OCI-LY1 (cell line): ENCODE measurements around the gene GALNT16.

Experiments
- EZH2 ChIP-seq: fragments of 200-600 bp; sonication (generic), shearing (Covaris generic); IDR thresholded peaks from 2 replicates; pipeline ENCODE4 v1.8.0; 2017; ENCODE audit warnings: borderline replicate concordance, mixed run types, mild to moderate bottlenecking, antibody characterized with exemption, low read length, moderate library complexity, mixed read lengths
- TF ChIP-seq, protein P1 (sequence below): fragments of 200-600 bp; sonication (generic), shearing (Covaris generic); IDR thresholded peaks from 2 replicates; pipeline ENCODE4 v1.5.1; 2017; ENCODE audit warnings: mild to moderate bottlenecking, antibody characterized with exemption, low read length, moderate library complexity, mixed read lengths

DNA sequence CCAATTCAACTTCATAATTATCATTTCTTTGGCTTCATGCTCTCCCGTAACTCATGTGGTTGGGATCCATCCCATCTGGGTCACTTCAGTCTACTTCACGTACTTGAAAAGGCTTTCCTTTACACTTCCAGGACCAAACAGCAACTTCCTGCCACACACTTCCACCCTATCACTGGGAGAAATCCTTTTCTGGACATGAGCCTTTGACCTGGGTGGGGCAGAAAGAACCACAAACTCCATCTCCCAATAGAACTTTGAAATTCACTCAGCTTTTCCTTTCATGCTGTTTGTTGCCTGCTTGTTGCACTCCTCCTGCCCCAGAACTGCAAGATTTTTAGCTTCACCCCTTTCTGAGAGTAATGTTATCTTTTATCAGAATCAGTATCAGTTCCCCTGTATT is 18.4 kb upstream of the GALNT16 start:
- TF ChIP-seq, protein P1, sequence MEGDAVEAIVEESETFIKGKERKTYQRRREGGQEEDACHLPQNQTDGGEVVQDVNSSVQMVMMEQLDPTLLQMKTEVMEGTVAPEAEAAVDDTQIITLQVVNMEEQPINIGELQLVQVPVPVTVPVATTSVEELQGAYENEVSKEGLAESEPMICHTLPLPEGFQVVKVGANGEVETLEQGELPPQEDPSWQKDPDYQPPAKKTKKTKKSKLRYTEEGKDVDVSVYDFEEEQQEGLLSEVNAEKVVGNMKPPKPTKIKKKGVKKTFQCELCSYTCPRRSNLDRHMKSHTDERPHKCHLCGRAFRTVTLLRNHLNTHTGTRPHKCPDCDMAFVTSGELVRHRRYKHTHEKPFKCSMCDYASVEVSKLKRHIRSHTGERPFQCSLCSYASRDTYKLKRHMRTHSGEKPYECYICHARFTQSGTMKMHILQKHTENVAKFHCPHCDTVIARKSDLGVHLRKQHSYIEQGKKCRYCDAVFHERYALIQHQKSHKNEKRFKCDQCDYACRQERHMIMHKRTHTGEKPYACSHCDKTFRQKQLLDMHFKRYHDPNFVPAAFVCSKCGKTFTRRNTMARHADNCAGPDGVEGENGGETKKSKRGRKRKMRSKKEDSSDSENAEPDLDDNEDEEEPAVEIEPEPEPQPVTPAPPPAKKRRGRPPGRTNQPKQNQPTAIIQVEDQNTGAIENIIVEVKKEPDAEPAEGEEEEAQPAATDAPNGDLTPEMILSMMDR: no peak
- TF ChIP-seq EZH2: no peak
